GM12801 (cell line): ENCODE data around the gene ATP6V0C.

Experiments used
- CTCF ChIP-seq: IDR thresholded peaks from one replicate; pipeline ENCODE4 v1.5.1; 2011; ENCODE audit warnings: control low read depth; ENCODE audit not compliant: insufficient read length; ENCODE audit errors: extremely low read depth

The ATP6V0C gene

DNA sequence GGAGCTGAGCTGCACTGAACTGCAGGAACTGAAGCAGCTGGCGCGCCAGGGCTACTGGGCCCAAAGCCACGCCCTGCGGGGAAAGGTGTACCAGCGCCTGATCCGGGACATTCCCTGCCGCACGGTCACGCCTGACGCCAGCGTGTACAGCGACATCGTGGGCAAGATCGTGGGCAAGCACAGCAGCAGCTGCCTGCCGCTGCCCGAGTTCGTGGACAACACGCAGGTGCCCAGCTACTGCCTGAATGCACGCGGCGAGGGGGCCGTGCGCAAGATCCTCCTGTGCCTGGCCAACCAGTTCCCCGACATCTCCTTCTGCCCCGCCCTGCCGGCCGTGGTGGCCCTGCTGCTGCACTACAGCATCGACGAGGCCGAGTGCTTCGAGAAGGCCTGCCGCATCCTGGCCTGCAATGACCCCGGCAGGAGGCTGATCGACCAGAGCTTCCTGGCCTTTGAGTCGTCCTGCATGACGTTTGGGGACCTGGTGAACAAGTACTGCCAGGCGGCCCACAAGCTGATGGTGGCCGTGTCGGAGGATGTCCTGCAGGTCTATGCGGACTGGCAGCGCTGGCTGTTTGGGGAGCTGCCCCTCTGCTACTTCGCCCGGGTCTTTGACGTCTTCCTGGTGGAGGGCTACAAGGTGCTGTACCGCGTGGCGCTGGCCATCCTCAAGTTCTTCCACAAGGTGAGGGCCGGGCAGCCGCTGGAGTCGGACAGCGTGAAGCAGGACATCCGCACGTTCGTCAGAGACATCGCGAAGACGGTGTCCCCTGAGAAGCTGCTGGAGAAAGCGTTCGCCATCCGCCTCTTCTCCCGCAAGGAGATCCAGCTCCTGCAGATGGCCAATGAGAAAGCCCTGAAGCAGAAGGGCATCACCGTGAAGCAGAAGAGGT lies 17.3 kb upstream of the ATP6V0C start:
- TF ChIP-seq CTCF, result no peak

DNA sequence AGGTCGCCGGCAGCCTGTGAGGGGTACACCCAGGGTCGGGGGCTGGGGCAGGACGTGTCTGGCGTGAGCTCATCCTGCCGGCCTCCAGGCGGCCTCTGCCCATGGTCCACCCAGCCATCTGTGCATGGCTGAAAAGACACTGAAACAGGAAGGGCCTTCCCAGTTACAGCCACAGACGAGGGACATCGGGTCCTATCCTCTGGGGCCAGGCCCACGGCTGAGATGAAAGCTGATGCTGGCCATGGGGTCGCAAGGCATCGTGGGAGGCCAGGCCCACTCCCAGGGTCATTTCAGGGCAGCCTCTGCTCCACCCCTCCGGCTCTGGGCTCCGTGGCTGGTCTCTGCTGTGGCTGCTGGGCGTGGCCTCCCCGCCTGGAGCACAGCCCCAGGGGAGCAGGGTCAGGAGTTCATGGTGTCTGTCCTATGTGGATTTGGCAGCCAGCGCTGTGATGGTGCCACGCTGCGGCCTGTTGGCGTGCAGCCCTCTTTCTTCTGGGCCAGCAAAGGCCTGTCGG lies 16.6 kb upstream of the ATP6V0C start:
- no peak for TF ChIP-seq CTCF

- no peak for TF ChIP-seq CTCF
These were observed 15.9 kb upstream of the ATP6V0C start for GRCh38 chr16:2497695-2498484.

DNA sequence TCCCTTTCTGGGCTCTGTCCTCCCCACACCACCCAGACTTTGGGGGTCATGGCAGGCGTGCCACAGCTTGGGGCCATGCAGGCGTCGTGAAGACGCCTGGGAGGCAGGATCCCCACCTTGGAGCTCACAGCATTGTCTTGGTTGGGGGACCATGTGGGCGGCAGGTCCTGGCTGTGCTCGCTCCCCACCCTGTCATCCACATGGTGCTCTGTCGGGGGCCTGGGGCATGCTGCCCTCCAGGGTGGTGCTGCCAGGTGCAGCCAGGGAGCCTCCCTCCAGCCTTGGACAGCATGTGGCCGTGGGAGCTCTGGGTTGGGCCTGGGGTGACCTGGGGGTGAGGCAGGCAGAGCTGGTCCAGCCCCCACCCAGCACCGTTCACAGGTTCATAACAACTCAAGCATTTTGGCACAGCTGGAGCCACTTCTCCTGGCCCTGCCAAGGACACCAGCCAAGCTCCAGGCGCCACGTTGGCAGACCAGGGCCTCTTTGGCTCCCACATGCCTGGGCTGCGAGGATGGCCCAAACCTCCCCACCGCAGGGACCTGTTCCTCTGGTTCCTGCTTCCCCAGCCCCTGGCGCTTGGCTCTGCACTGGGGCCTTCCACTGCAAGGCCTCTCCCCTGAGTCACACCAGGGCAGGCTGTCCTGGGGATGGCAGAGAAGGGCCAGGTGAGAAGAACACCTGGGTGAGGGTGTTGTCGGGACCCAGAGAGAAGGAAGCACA lies 15.1 kb upstream of the ATP6V0C start:
- TF ChIP-seq CTCF, result no peak

- no peak for TF ChIP-seq CTCF
These were observed 14.3 kb upstream of the ATP6V0C start for GRCh38 chr16:2499454-2499853.

DNA sequence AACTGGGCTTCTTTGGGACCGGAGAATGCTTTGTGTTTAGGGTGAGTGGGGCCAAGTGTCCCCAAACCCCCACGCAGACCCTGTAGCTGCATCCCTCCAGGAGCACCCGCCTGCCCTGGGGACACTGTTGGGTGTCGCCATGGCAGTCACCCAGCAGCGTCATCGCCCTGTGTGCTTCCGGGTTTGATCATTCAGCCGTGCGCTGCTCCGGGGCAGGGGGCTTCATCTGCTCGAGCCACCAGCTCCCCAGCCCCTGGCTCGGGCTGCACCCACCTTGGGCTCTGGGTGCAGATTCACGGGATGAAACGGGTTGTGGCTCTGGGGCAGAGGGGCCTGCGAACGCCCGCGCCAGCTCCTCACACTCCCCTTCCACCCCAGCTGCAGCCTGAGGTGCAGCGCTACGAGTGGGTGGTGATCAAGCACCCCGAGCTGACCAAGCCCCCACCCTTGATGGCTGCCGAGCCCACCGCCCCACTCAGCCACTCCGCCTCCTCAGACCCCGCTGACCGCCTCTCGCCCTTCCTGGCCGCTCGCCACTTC lies 13.8 kb upstream of the ATP6V0C start:
- TF ChIP-seq CTCF, result no peak
